SW 1271 (cell line): ENCODE results near the gene SS18L1.

Experiments
- DNase-seq, 2 experiments: peaks; one replicate each; lab custom pipeline; 2025; lab: John Stamatoyannopoulos, UW

Gene SS18L1

GRCh38 chr20:62212299-62212698 is 68.7 kb downstream of the SS18L1 start:
- DNase-seq: no peak

- DNase-seq: no peak
Observed at GRCh38 chr20:62214067-62214466, 70.5 kb downstream of the SS18L1 start.

- no peak for DNase-seq
Observed at GRCh38 chr20:62215020-62215990, 71.7 kb downstream of the SS18L1 start.

GRCh38 chr20:62215991-62216635 is 72.5 kb downstream of the SS18L1 start:
- DNase-seq: no peak

- DNase-seq: no peak
Observed at GRCh38 chr20:62216636-62217566, 73.3 kb downstream of the SS18L1 start.

- DNase-seq: no peak
Observed at GRCh38 chr20:62217913-62218773, 74.6 kb downstream of the SS18L1 start.

GRCh38 chr20:62219101-62219991 is 75.8 kb downstream of the SS18L1 start:
- DNase-seq: no peak

- DNase-seq: no peak
Observed at GRCh38 chr20:62219992-62220665, 76.6 kb downstream of the SS18L1 start, which contains the start of gene HRH3. TSS of gene HRH3 (minus strand) at chr20:62220278. CDS start at chr20:62219970, 308 bp downstream.

GRCh38 chr20:62220666-62221568 is 77.3 kb downstream of the SS18L1 start:
- DNase-seq: no peak

- no peak for DNase-seq
Observed at GRCh38 chr20:62222266-62222850, 78.8 kb downstream of the SS18L1 start.

GRCh38 chr20:62222972-62223371 is 79.4 kb downstream of the SS18L1 start:
- DNase-seq: no peak

GRCh38 chr20:62223571-62223970 is 80.0 kb downstream of the SS18L1 start:
- DNase-seq: no peak

- DNase-seq: no peak
Observed at GRCh38 chr20:62224113-62224855, 80.7 kb downstream of the SS18L1 start.

GRCh38 chr20:62225026-62225425 is 81.5 kb downstream of the SS18L1 start:
- no peak for DNase-seq

GRCh38 chr20:62225820-62226635 is 82.5 kb downstream of the SS18L1 start:
- DNase-seq: no peak
